ENCODE results near the gene TAP2. TPM values are rescaled to one million over a fixed set of nuclear protein-coding genes. Genes with fewer than 3 reads are reported as not detected.

Gene TAP2
- total RNA-seq (2022; extraction: Qiagen RNA extraction; ENCODE audit: low read depth) = 13.2 to 21.8 TPM (median 16.8 TPM) in 5 replicates

DNA sequence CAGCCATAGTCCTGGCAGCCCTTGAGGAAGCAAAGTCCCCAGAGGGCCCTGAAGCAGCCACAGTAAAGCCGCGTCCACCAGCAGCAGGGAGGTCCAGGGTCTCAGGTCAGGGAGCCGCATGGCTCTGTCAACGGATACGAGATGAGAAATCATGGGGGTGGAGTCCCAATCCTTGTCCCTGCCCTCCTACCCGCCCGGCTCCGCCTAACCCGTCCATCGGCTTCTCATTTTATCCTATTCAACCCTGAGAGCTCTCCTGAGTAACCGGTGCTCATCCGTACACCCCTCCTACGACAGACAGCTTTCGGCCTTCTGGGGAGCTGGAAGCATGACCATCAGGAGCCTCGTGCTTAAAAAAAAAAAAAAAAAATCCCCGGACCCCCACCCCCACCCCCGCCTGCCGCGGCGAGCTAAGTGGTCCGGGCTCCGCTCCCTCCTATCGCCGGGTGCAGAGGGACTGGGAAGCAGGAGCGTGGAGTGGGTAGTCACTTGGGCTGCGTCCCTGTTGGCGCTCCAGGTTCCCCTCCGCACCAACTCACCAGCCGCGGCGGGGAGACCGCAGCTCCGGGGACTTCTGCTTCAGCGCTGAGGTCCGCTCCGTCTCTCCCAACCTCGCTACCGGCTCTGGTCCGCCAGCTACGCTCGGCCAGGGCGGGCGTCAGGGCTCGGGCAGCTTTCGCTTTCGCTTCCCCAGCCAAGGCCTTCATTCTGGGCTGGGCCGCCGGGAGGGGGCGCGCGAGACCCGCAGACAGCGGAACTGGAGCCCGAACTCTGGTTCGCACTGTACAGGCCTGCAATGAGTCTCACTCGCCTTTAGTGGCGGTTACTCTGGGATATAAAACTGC, at the start of gene TAP2:
TAP2 (minus strand) TSS at position 626 of the 845 bp plus-strand sequence; CDS start at position 120, 506 bp downstream.

DNA sequence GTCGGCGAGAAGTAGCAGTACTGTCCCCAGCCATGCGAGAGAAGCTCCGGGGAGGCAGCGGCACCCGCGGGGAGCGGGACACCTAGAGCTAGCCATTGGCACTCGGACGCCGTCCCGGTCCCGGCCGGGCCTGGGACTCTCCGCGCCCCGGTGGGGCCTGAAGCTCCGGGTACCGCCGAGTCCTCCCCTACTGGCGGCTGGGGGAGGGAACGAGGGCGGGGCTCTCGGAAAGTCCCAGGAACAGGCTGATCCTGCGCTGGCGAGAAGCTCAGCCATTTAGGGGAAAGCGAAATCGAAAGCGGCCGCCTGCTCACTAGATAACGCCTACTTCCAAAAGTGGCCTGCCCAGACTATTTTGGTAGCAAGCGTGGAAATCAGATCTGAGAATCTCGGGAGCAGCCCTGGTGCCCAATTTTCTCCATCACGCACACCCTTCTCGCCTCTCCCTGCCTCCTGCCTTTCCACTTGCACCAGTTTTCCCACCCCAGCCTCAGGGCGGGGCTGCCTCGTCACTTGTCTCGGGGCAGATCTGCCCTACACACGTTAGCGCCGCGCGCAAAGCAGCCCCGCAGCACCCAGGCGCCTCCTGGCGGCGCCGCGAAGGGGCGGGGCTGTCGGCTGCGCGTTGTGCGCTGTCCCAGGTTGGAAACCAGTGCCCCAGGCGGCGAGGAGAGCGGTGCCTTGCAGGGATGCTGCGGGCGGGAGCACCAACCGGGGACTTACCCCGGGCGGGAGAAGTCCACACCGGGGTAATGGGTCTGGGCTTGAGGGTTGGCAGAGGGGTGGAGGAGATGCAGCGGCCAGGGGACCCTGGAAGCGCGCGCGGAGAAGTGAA, 15.2 kb upstream of the TAP2 start, which contains the start of the genes PSMB9 and TAP1:
PSMB9 (plus strand) TSS at position 652 of the 835 bp plus-strand sequence; CDS start at position 690, 38 bp downstream.
TAP1 (minus strand) TSS at position 164 of the 835 bp plus-strand sequence; CDS start at position 96, 68 bp downstream.

DNA sequence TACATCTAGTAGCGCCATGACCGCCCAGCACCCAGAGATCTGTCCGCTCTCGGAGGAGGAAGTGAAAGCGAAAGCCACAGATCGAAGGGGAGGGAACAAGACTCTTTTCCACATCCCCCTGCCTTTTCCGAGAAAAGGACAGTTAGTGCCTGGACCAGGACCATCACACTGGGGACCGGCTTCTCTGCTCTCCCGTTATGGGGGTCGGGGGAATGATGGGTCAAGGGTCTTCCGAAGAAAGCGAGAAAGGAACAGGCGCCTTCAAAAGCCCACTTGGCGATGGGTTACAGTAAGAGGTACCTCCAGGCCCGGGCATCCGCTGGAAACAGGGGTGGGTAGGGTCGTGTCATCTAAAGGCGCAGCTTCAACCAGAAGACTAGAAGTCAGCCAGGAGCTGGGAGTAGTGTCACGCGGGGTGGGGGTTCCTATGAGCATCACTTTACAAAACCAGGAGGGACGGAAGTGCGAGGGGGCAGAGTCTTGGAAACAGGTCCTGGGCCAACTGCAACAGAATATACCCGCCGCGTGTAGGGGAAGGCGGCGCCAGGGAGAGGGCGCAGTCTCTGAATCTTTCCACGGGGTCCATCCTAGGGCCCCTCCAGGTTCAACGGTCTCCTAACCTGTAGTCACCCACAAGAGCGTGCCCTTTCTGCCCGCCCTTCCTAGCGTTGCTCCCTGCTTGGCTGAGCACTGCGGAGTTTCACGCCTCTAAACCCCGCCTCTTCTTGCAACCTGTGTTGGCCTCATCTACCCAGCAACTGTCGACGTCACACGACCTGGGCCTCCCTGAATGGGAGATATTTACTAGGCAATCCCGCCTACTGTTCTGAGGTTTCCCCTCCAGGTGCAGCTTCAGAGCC, 5.7 kb upstream of the TAP2 start, which contains the start of gene PSMB8:
PSMB8 (minus strand) TSS at position 69 of the 860 bp plus-strand sequence; CDS start at position 18, 51 bp downstream.

GRCh38 chr6:32816746-32817204, 21.8 kb downstream of the TAP2 start, which contains the start of gene HLA-DOB:
Gene HLA-DOB, minus strand, starts transcription at chr6:32817002. Its CDS starts 51 bp downstream, at chr6:32816951.

Other genes starting within 250 kb of the TAP2 start
- not detected in 5 replicates for gene HLA-DRB1, start 248.9 kb downstream of the TAP2 start, total RNA-seq (2022; extraction: Qiagen RNA extraction; ENCODE audit: low read depth)
- gene HLA-DQA1, start 201.3 kb downstream of the TAP2 start, total RNA-seq (2022; extraction: Qiagen RNA extraction; ENCODE audit: low read depth) = not detected in 5 replicates
- not detected in 5 replicates for gene HLA-DQB1, start 172.1 kb downstream of the TAP2 start, total RNA-seq (2022; extraction: Qiagen RNA extraction; ENCODE audit: low read depth)
- not detected in 5 replicates for gene HLA-DQA2, start 97.3 kb downstream of the TAP2 start, total RNA-seq (2022; extraction: Qiagen RNA extraction; ENCODE audit: low read depth)
- not detected in 5 replicates for gene HLA-DQB2, start 75.2 kb downstream of the TAP2 start, total RNA-seq (2022; extraction: Qiagen RNA extraction; ENCODE audit: low read depth)
- gene HLA-DOB, start 21.7 kb downstream of the TAP2 start, total RNA-seq (2022; extraction: Qiagen RNA extraction; ENCODE audit: low read depth) = 0.18 to 0.36 TPM (median 0.30 TPM) in 4 of 5 replicates, not detected in the other
- 18.2 to 24.9 TPM (median 19.5 TPM) in 5 replicates for gene PSMB8, start 5.3 kb upstream of the TAP2 start, total RNA-seq (2022; extraction: Qiagen RNA extraction; ENCODE audit: low read depth)
- gene TAP1, start 15.0 kb upstream of the TAP2 start, total RNA-seq (2022; extraction: Qiagen RNA extraction; ENCODE audit: low read depth) = 34.1 to 42.0 TPM (median 39.9 TPM) in 5 replicates
- 15.8 to 26.0 TPM (median 18.9 TPM) in 5 replicates for gene PSMB9, start 15.5 kb upstream of the TAP2 start, total RNA-seq (2022; extraction: Qiagen RNA extraction; ENCODE audit: low read depth)
- gene HLA-DMB, start 102.3 kb upstream of the TAP2 start, total RNA-seq (2022; extraction: Qiagen RNA extraction; ENCODE audit: low read depth) = 1.1 to 2.3 TPM (median 1.4 TPM) in 5 replicates
- 2.4 to 4.1 TPM (median 2.5 TPM) in 5 replicates for gene HLA-DMA, start 114.4 kb upstream of the TAP2 start, total RNA-seq (2022; extraction: Qiagen RNA extraction; ENCODE audit: low read depth)
- 110 to 139 TPM (median 125 TPM) in 5 replicates for gene BRD2, start 129.9 kb upstream of the TAP2 start, total RNA-seq (2022; extraction: Qiagen RNA extraction; ENCODE audit: low read depth)
- gene HLA-DOA, start 170.9 kb upstream of the TAP2 start, total RNA-seq (2022; extraction: Qiagen RNA extraction; ENCODE audit: low read depth) = 0.03 to 0.14 TPM in 2 of 5 replicates, not detected in the others
- gene HLA-DPA1, start 234.9 kb upstream of the TAP2 start, total RNA-seq (2022; extraction: Qiagen RNA extraction; ENCODE audit: low read depth) = not detected in 5 replicates
- gene HLA-DPB1, start 237.3 kb upstream of the TAP2 start, total RNA-seq (2022; extraction: Qiagen RNA extraction; ENCODE audit: low read depth) = not detected in 5 replicates